ENCODE measurements around the gene OTOP2. TPM values are rescaled to one million over a fixed set of nuclear protein-coding genes. Genes with fewer than 3 reads are reported as not detected.

The OTOP2 gene
- total RNA-seq, 1 donor from 2014 or later: not detected

DNA sequence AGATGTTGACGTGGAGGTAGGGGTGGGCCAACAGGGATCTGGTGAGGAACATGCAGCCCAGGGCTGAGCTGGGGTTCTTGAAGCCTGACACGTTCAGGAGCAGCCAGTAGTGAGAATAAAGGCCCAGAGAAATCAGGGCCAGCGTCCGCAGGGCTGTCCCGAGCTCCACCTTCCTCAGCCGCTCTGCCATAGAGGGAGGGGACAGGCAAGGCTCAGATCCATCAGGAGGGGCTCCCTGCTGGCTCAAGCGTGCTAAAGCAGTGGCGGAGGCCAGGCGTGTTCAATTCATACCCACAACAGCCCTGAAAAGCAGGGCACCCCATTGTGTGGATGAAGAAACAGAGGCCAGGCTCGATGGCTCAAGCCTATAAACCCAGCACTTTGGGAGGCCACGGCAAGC lies 43.0 kb upstream of the OTOP2 start:
- TF ChIP-seq EZH2 (IDR thresholded peaks at IDR 0.05; ENCODE audit: insufficient read depth, low read length) (no peak), CTCF (IDR thresholded peaks at IDR 0.05; ENCODE audit: insufficient read depth, low read depth, low read length) (no peak)
- Mint-ChIP-seq H3K9me3 (ENCODE audit: unreplicated experiment) (no peaks in the 10 kb centered on the region), H3K36me3 (ENCODE audit: low read depth, unreplicated experiment) (no peaks in the 10 kb centered on the region), H3K27ac (ENCODE audit: unreplicated experiment) (no peak overlapping the region), H3K27me3 (ENCODE audit: low read depth, unreplicated experiment) (peaks cover 38% of the 10 kb centered on the region), H3K4me1 (ENCODE audit: low read depth, unreplicated experiment) (no peaks in the 10 kb centered on the region), H3K4me3 (ENCODE audit: unreplicated experiment) (no peak overlapping the region)
- H2AFZ ChIP-seq (ENCODE audit: low read depth, low read length): no peak overlapping the region
- no peaks in the 10 kb centered on the region for H3K79me2 ChIP-seq (ENCODE audit: insufficient read depth, low read length)
- H3K4me1 ChIP-seq (ENCODE audit: insufficient read depth, low read length): no peaks in the 10 kb centered on the region
- H3K4me3 ChIP-seq (ENCODE audit: insufficient read depth, low read depth, low read length): no peak overlapping the region
- DNase-seq (ENCODE audit: low read depth) (no peak), FAIRE-seq (no peak)
- H3K27ac ChIP-seq (ENCODE audit: low read depth, low read length): no peak overlapping the region
- no peaks in the 10 kb centered on the region for H3K9me3 ChIP-seq (ENCODE audit: insufficient read depth, low read depth, low read length)
- H4K20me1 ChIP-seq (ENCODE audit: insufficient read depth, low read length): no peaks in the 10 kb centered on the region
- no peak overlapping the region for H3K9ac ChIP-seq (ENCODE audit: low read length)
- no peaks in the 10 kb centered on the region for H3K36me3 ChIP-seq (ENCODE audit: insufficient read depth, low read length)
- peaks cover 9% of the 10 kb centered on the region for H3K27me3 ChIP-seq (ENCODE audit: insufficient read depth, low read length)
- H3K4me2 ChIP-seq (ENCODE audit: low read length): no peak overlapping the region

GRCh38 chr17:74882517-74883240 lies 41.4 kb upstream of the OTOP2 start:
- Histone ChIP-seq H3K9ac (ENCODE audit: low read length) (no peak overlapping the region), H3K79me2 (ENCODE audit: insufficient read depth, low read length) (no peaks in the 10 kb centered on the region), H3K4me1 (ENCODE audit: insufficient read depth, low read length) (no peaks in the 10 kb centered on the region), H3K4me3 (ENCODE audit: insufficient read depth, low read depth, low read length) (no peak overlapping the region), H3K36me3 (ENCODE audit: insufficient read depth, low read length) (no peaks in the 10 kb centered on the region), H3K27ac (ENCODE audit: low read depth, low read length) (no peak overlapping the region), H3K4me2 (ENCODE audit: low read length) (no peak overlapping the region), H2AFZ (ENCODE audit: low read depth, low read length) (no peak overlapping the region), H4K20me1 (ENCODE audit: insufficient read depth, low read length) (no peaks in the 10 kb centered on the region), H3K27me3 (ENCODE audit: insufficient read depth, low read length) (peaks cover 9% of the 10 kb centered on the region), H3K9me3 (ENCODE audit: insufficient read depth, low read depth, low read length) (no peaks in the 10 kb centered on the region)
- Mint-ChIP-seq H3K4me3 (ENCODE audit: unreplicated experiment) (no peak overlapping the region), H3K36me3 (ENCODE audit: low read depth, unreplicated experiment) (no peaks in the 10 kb centered on the region), H3K27ac (ENCODE audit: unreplicated experiment) (no peak overlapping the region), H3K9me3 (ENCODE audit: unreplicated experiment) (no peaks in the 10 kb centered on the region), H3K4me1 (ENCODE audit: low read depth, unreplicated experiment) (no peaks in the 10 kb centered on the region), H3K27me3 (ENCODE audit: low read depth, unreplicated experiment) (peaks cover 35% of the 10 kb centered on the region)
- TF ChIP-seq EZH2 (IDR thresholded peaks at IDR 0.05; ENCODE audit: insufficient read depth, low read length) (no peak), CTCF (IDR thresholded peaks at IDR 0.05; ENCODE audit: insufficient read depth, low read depth, low read length) (no peak)
- no peak for DNase-seq (ENCODE audit: low read depth)
- FAIRE-seq: no peak

DNA sequence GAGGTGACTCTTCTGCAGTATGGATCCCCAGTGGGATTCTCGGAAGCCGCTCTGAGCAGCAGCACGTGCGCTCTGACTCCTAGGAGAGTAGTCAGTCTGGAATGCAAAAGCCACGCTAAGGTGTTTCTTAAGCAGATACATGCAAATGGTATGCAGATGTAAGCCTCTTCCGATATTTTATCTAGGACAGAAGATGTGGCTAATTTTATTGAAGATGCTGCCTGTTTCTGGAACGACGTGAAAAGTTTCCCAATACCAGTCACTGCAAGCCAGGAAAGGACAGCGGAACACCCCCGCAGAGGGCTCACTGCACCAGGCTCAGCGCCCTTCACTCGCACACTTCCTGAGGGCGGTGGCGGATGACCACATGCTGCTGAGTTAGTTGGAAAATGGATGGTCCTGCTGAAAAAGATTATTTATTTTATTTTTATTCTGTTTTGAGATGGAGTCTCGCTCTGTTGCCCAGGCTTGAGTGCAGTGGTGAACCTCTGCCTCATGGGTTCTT lies 40.8 kb upstream of the OTOP2 start:
- no peaks in the 10 kb centered on the region for H3K36me3 Mint-ChIP-seq (ENCODE audit: low read depth, unreplicated experiment)
- Histone ChIP-seq H3K4me1 (ENCODE audit: insufficient read depth, low read length) (no peaks in the 10 kb centered on the region), H3K36me3 (ENCODE audit: insufficient read depth, low read length) (no peaks in the 10 kb centered on the region), H3K27me3 (ENCODE audit: insufficient read depth, low read length) (peaks cover 9% of the 10 kb centered on the region), H2AFZ (ENCODE audit: low read depth, low read length) (no peak overlapping the region), H3K9me3 (ENCODE audit: insufficient read depth, low read depth, low read length) (no peaks in the 10 kb centered on the region), H3K27ac (ENCODE audit: low read depth, low read length) (no peak overlapping the region), H3K79me2 (ENCODE audit: insufficient read depth, low read length) (no peaks in the 10 kb centered on the region), H3K4me2 (ENCODE audit: low read length) (no peak overlapping the region), H3K9ac (ENCODE audit: low read length) (no peak overlapping the region), H4K20me1 (ENCODE audit: insufficient read depth, low read length) (no peaks in the 10 kb centered on the region), H3K4me3 (ENCODE audit: insufficient read depth, low read depth, low read length) (no peak overlapping the region)
- H3K4me1 Mint-ChIP-seq (ENCODE audit: low read depth, unreplicated experiment): no peaks in the 10 kb centered on the region
- peaks cover 35% of the 10 kb centered on the region for H3K27me3 Mint-ChIP-seq (ENCODE audit: low read depth, unreplicated experiment)
- DNase-seq (ENCODE audit: low read depth): no peak
- H3K27ac Mint-ChIP-seq (ENCODE audit: unreplicated experiment): no peak overlapping the region
- H3K4me3 Mint-ChIP-seq (ENCODE audit: unreplicated experiment): no peak overlapping the region
- no peaks in the 10 kb centered on the region for H3K9me3 Mint-ChIP-seq (ENCODE audit: unreplicated experiment)
- no peak for TF ChIP-seq CTCF (IDR thresholded peaks at IDR 0.05; ENCODE audit: insufficient read depth, low read depth, low read length)
- no peak for TF ChIP-seq EZH2 (IDR thresholded peaks at IDR 0.05; ENCODE audit: insufficient read depth, low read length)
- FAIRE-seq: no peak
